Fibroblast of skin of right biceps (primary cell): ENCODE measurements around the gene SH3RF3.
A peak's percentile ranks its signal among the peaks of the same experiment; 100 is the strongest.
"Not testable (repeated sequence)": the region's sequence is repeated elsewhere in the genome, so short reads cannot be mapped to it uniquely, and the experiment has no call there.

ENCODE experiments used
- DNase-seq: peaks from one replicate; pipeline ENCODE4 v3.0.0-alpha.2; 2013

Gene SH3RF3

DNA sequence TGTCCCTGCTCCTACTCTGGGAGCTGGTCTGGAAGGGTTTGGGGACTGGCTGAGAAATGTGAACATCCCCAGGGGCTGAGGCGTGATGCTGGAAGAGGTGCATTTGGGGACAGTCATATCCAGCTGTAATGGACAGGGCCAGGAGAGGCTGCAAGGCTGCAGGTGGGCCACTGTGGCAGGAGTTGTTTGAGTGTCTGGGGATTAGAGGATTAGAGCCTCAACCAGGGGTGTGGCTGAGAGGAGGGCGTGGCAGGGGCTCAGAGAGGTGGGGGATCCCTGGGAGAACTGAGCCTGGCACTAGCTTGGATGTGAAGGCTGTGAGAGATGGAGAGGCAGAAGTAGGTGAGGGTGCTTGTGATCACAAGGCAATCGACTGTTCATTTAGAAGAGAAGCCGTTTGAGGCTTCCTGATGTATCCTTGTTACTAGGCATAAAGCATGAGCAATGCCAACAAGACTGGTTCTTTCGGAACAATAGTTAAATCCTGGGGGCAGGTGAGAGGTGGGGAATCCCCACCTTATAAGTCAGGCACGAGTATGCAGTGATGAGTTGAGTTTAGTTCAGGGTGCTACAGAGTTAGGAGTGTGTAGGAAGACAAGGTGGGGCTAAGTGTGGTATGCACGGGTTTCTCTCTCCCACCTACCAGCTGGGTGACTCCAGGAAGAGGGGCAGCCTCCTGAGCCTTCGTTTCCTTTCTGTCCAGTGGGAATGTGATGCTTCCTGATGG, 31.9 kb downstream of the SH3RF3 start:
- DNase-seq, result no peak

DNA sequence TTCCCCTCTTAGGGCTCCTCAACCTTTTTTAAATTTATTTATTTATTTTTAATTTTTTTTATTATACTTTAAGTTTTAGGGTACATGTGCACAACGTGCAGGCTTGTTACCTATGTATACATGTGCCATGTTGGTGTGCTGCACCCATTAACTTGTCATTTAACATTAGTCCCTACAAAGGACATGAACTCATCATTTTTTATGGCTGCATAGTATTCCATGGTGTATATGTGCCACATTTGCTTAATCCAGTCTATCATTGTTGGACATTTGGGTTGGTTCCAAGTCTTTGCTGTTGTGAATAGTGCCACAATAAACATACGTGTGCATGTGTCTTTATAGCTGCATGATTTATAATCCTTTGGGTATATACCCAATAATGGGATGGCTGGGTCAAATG, 33.4 kb downstream of the SH3RF3 start:
- DNase-seq, result not testable (repeated sequence)

DNA sequence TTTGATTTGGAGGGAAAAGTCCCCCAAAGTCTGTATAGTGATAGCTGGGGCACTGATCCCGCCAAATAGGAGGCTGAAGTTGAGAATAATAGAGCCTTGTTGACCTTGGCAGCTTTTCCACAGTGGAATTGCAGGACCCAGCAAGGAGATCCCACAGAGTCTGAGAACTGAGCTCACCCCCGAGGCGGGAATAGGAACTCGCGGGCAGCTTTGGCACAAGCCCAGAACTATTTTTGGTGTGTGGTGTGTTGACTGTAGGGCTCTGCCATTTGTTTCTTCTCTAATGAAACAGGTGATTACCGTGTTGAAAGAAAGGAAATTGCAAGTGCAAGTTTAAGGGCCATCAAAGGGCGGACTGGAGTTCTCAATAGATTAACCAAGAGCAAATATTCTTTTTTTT, 34.0 kb downstream of the SH3RF3 start:
- DNase-seq, result peak; percentile 70

DNA sequence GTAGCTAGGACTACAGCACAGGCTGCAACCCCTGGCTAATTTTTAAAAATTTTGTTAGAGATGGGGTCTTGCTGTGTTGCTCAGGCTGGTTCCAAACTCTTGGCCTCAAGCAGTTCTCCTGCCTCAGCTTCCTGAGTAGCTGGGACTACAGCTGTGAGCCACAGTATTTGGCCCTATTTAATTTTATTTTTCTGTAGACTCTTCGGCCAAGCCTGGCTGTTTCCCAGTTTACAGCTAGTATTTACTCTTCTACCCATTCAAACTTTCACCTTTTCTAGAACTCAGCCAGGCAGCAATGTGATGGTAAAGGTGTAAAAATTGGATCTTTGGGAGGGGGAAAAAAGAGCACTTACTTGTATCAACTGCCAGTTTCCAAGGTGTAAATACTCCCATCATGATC, 35.3 kb downstream of the SH3RF3 start:
- DNase-seq, result no peak

DNA sequence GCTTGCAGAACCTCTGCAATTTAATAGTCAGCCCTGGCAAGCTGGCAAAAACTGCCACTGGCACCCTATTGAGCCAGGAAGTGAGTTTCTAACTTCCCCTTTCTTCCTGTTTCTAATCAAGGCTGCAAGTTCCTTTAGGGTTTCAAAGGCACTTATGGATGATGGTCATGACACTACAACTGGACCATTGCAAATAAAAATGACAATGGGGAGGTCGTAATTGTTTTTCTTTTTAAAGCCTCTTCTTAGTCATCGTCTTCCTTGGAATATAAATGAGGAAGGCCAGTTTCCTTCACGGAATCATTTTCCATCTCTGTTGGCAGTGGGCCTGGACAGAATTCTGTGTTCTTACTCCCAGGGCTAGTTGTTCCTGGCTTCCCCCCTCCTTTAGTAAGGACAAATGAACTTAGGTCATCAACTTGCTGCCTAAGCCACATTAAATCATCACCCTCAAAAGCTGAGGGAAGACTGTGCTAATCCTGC, 35.8 kb downstream of the SH3RF3 start:
- peak; percentile 93 for DNase-seq

DNA sequence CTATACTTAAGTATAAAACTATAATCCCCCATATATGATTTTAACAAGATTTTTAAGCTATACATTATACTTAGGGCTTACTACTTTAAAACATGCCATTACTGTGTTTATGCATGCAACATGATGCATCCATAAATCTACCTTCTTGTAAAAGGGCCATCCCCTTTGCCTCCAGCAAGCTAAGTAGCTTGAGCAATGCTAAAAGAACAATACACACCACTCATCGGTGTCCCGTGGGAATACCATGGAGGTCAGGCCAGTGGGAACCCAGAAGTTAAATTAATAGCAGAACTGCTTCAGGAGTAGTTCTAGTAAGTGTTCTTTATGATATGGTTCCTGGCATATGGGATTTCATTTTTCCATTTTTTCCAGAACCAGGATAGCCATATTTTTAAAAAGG, 37.8 kb downstream of the SH3RF3 start:
- DNase-seq, result peak; percentile 81

DNA sequence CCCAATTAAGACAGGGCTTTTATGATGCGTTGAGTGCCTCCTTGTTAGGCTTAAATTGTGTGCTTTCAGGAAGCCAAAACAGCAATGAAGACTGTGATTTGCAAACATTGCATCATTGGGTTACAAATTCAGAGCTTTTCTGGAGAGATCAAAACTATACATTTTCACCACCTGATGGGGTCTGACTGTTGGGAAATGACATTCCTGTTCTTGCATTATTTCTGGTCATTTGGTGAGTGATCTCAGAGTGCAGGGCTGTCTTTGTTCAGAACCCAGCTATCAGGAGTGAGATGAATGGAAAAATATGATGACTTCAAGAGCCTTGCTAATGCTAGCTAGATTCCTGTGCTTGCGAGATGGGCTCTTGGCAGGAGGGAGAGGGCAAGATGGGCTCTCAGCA, 39.1 kb downstream of the SH3RF3 start:
- DNase-seq, result peak; percentile 60

DNA sequence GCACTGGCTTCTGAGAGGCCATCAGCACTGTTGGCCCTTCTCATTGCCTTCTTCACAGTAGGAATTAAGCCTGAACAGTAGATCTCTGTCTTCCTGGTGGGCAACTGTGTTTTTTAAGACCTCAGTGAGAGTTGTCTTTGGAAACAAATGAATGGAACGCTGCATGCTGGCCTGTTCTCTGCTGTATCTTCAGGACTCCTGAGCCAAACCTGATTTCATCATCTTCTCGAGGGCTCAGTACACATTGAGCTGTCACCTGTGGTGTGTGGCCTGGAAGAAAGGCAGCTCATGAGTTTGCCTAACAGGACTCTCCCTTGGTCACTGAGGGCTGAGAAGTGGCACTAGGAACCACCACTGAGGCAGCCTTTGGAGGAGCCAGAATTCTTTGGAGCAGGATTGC, 39.7 kb downstream of the SH3RF3 start:
- no peak for DNase-seq

DNA sequence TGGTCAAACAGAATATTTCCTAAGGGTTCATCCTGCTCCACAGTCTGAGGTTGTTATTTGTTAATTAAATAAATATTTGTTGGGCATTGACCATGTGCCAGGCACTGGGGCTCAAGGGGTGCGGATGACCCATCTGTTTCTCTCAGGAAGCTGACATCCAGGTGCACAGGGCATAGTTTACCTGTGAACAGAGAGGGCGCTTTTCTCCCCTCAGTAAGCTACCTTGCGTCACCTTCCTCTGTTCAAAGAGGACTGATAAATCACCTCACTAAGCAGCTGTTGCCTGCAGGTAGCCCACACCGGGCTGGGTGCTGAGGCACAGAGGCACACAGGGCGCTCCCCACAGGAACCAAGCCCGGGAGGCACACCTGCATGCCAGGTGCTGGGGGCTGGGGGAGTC, 41.6 kb downstream of the SH3RF3 start:
- DNase-seq, result no peak

DNA sequence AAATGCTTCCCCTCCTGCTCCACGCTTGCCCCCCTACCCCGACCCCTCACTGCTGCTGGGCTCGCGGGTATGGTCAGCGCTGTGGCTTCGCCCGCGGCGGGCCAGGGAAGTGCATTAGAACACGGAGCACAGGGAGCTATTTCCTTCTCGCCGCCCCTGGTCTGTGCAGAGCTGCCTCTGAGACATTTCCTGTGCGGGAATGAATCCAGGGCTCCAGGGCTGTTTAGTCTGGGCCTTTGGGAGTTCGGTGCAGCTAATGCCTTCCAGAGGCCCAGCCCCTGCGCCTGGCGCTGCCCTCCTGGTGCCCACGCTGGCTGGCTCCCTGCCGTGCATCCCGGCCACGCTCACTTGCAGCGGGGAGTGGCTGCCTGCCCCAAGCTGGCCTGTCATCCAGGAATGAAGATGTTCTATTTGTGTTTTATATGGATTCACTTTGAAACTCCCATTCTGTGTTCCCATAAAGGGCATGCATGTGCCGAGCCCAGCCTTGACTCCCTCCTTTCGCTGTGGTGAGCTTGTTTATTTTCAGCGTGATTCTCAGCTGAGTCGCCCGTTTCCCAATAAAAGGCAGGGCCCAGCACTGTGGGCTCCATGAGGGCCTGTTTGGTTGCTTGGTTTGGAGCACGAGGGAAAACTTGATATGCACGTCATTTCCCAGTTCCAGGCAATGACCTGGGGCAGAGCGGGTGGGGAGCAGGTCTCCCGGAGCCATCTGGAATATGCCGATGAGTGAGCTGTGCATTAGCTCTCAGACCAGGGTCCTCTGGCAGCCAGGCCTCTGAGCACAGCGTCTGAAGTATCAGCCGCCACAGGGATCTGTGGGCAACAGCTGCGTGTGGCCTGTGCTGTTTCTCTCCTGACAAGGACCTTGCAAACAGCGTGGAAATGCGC, 42.7 kb downstream of the SH3RF3 start:
- peak; percentile 96 for DNase-seq

DNA sequence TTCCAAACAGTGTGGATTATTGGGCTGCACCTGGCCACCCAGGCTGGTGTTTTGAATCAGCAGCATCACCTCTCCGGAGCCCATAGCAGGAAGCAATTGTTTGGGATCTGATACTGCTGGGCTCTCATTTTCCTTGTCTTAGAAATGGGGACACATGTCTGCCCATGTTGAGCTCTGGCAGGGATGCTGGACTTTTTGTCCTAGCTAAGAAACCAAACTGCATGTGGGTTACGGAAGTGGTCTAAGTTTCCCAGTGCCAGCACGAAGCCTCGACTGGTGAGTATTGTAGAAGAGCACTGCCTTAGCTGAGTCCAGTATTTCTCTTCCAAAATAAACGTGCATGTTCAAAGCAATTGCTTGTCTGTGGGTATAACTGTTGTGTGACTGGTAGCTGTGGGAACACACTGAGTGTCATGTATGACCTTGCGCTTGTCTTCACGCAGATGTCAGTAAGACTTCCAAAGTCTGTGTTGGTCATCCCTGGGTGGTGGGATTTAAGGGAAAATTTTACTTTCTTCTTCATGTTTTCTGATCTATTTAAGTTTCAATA, 43.6 kb downstream of the SH3RF3 start:
- no peak for DNase-seq

DNA sequence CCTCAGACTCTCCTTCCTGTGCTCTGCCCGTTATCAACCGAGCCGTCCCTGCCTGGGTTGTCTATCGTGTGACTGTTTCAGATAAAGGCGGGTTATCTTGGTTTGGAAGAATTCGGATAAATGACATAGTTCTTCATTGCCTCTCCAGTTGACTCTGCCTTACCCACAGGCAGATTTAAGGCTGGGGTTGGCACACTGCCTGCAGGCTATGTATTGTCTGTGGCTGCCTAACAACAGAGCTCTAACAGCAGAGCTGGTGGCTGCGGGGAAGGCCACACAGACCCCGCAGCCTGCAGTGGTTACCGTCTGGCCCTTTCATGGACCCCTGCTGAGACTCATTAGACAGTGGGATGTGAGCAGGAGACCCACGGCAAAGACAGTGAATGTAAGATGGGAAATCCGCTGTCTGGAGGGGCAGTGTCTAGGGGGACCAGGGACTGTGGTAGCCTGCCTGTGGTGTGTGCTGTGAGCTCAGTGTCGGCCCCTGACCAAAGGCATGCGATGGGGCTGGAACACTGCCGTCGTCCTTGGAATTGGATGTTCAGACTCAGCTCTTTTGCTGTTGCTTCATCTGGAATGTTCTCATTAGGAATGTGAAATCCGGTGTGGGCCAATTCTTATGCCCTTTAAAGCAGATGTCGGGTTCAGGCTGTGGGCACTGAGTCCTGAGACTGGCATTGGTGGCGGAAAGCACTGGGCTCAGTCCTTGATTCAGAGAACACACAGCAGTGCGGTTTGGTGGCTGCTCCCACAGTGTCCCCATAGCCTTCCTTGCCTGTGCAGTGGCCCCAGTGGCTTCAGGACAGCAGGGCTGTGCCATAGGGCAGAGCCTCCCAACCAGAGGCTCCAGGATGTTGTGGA, 44.5 kb downstream of the SH3RF3 start:
- DNase-seq, result peak; percentile 87

DNA sequence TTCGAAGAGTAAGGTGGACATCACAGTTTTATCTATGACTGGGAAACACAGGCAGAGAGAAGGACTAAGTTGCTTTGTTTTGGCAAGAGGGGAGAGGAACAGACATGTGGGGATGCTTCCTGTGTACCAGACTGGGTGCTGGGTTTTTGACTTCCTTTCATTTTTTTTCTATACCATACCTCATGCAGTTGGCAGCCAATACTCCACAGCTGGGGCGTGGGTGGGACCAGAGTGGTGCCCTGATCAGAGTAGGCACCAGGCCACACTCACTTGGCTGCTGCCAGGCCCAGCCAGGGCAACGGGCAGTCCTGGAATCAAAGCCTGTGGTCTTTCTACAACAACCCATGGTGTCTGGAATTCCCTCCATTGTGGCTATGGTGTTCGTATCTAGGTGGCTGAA, 45.2 kb downstream of the SH3RF3 start:
- no peak for DNase-seq

DNA sequence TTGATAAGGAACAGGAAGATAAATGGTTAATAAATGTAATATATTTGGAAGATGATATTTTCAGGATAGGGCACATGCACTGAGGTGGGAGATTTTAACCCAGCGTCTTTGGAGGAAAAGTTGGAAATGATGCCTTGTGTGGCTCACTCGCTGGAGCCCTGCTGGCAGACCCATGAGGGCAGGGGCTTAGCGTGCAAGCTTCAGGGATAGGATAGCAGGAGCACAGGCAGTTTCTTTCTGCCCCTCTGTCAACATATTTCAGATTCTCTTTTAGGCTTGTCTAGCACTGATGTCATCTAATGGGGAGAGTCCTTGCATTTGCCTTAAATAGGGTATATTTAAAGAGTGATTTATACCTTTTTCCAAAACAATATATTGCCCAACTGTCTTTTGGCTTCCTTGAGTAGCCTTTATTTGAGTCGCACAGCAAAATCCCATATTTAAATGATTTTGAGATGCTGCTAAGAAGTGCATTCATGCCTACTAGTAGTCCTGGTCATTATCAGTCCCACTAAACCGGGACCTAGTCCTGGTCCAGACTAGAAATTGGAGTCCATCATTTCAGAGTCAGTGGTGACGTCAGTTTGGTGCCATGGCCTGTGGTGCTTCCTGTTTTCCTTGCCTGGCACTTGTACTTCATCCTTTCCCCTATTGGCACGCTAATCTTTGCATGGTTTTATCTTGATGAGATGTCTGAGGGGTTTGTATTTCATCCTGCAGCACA, 45.8 kb downstream of the SH3RF3 start:
- no peak for DNase-seq

DNA sequence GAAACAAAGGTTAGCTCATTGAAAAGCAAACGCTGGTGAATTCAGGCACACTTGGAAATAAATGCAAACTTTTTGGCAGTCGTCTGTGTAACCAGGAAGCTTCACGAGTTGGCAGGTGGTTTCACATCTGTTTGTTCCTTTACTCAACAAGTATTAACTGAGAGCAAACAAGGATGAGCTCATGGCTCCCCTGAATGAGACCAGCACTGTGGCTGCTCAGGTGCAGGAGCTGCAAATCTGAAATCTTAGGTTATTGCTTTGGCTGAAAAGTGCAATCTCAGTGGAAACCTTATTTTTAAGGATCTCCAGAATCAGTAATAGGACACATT, 46.3 kb downstream of the SH3RF3 start:
- DNase-seq, result no peak

DNA sequence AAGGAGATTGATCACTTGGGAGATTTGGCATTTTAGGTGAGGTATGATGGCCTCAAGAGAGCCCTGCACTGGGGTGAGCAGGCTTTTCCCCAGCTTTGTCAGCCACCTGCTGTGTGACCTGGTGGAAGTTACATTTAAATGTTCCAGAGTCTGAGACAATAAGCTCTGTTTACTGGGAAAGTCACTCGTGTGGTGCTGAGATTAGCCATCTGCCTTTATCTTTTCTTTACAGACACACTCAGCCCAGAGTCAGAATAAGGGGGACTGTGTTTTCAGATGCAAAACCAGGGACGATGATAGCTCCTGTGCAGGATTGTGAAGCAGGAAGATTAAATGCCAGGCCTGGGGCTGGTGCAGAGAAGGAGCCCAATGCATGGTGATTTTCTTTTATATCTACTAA, 47.9 kb downstream of the SH3RF3 start:
- no peak for DNase-seq

DNA sequence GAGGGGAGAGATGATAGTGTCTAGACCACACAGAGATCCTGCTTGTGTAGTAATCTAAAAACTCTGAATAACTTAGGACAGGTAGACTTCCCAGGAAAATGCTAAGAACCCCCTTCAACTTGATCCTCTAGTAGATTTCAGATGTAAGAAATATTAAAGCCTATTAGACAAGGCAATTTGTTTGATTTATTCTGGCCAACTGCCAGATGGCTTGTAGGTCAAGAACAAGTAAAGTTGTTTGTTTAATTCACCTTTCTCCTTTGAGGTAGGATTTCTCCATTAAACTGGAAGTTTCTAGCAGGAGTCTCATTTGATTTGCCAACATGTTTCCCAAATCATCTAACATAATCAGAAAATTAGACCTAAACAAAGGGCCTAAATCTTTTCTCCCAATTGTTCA, 48.6 kb downstream of the SH3RF3 start:
- DNase-seq, result no peak

DNA sequence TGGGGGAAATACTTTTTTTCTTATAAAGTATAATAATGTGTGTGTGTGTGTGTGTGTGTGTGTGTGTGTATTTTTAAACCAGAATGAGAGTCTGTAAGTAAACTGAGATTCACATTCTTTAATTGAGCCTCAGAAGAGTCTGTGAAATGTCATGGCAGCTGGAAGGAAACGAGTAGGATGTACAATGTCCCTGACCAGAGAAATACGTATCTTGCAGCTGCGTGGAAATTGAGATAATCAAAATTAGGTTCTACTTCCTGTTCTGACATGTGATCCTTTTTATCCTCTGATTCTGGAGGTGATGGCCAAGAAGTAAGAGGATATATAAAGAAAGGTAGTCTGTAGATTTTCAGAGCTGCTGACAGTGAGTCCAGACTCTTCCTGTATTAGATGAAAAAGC, 50.0 kb downstream of the SH3RF3 start:
- no peak for DNase-seq

DNA sequence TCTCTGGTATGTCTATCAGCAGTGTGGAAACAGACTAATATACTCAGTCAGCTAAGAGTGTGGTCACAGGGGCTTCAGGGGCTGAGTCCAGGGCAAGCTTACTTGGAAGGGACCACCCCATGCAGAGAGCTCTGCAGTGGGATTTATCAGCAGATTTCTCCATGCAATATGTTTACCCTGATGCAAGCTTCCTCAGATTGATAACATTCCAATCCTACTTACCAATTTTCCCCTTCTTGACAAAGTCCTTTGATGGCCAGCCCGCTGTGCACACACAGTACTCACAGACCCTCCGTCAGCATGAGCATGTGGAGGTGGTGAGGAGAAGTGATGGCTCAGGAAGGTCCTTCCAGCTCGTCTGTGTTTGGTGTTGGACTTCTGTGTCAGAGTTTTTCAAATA, 51.8 kb downstream of the SH3RF3 start:
- no peak for DNase-seq

DNA sequence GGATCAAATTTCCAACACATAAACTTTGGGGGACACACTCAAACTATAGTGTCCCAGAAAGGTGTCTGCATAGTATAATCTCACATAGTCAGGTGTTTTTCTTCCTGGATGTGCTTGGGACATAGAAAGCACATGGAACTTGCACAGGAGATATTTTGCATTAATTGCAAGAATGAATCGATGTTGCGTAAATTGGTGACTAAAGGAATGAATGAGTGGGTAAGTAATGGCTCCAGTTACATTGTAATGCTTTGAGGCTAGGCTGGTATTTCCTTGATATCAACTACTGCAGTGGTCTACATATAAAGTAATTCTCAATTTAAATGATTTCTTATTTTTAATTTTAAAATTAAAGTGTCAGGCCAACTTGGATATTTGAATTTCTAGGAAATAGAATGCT, 53.4 kb downstream of the SH3RF3 start:
- DNase-seq, result peak; percentile 29

DNA sequence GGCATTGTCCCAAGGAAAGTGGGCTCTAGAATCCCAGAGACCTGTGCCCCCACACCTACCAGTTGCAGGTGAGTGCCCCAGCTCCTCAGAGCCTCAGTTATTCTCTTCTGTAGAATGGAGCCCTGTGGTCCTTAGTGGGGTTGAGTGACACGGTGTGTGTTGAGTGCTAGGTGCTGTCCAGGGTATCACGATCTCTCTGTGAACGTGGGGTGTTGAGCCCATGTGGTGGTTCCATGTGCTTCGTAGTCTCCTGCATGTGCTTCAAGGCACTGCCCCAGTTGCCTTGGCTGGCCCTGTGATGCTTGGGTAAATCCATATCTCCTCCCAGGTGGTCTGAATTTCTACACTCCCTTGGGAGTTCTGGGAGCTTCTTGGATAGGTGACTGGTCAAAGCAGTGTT, 54.9 kb downstream of the SH3RF3 start:
- no peak for DNase-seq

DNA sequence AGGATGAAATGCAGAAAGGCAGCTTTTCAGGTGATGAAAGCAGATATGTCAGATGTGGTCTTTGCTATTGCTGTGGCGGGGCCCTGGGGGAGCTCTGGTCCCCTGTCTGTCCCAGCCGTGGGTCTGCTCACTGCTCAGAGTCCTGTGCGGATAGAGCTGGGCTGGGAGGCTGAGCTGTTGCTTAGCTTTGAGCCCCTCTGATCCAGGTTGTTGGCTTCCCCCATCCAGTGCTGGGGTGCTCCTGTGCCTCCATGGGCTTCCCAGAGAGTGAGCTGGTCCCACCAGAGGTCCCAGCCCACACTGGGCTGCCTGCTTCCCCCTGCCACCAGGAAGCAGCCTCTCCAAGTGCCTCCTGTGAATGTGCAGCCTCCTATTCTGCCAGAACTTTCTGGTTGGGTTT, 55.4 kb downstream of the SH3RF3 start:
- DNase-seq, result no peak
